ENCODE measurements around the gene UBE2K.
"Not testable (repeated sequence)": the region's sequence is repeated elsewhere in the genome, so short reads cannot be mapped to it uniquely, and the experiment has no call there.

UBE2K gene

GRCh38 chr4:39732728-39733127 is 34.8 kb downstream of the UBE2K start:
- no peak for DNase-seq

GRCh38 chr4:39739591-39739990 is 41.7 kb downstream of the UBE2K start:
- not testable (repeated sequence) for DNase-seq

GRCh38 chr4:39741401-39741800 is 43.5 kb downstream of the UBE2K start:
- DNase-seq = no peak

- DNase-seq = no peak
These were observed 48.0 kb downstream of the UBE2K start for GRCh38 chr4:39745920-39746319.

- no peak for DNase-seq
These were observed 52.3 kb downstream of the UBE2K start for GRCh38 chr4:39750216-39750615.

- no peak for DNase-seq
These were observed 56.4 kb downstream of the UBE2K start for GRCh38 chr4:39754309-39754708.

GRCh38 chr4:39756159-39756558 is 58.2 kb downstream of the UBE2K start:
- no peak for DNase-seq

GRCh38 chr4:39758176-39758575 is 60.2 kb downstream of the UBE2K start:
- no peak for DNase-seq

- no peak for DNase-seq
These were observed 61.6 kb downstream of the UBE2K start for GRCh38 chr4:39759569-39759968.

GRCh38 chr4:39761005-39761667 is 63.2 kb downstream of the UBE2K start:
- no peak for DNase-seq

GRCh38 chr4:39763714-39764572 is 66.0 kb downstream of the UBE2K start:
- no peak for DNase-seq

GRCh38 chr4:39770005-39770404 is 72.1 kb downstream of the UBE2K start:
- DNase-seq = no peak

- DNase-seq = no peak
These were observed 72.5 kb downstream of the UBE2K start for GRCh38 chr4:39770471-39770870.

- no peak for DNase-seq
These were observed 73.2 kb downstream of the UBE2K start for GRCh38 chr4:39770969-39771724.

- not testable (repeated sequence) for DNase-seq
These were observed 84.1 kb downstream of the UBE2K start for GRCh38 chr4:39781988-39782387.

GRCh38 chr4:39785083-39785482 is 87.1 kb downstream of the UBE2K start:
- no peak for DNase-seq

GRCh38 chr4:39786838-39787237 is 88.9 kb downstream of the UBE2K start:
- DNase-seq = no peak

GRCh38 chr4:39792128-39792527 is 94.2 kb downstream of the UBE2K start:
- DNase-seq = no peak

GRCh38 chr4:39792529-39792928 is 94.6 kb downstream of the UBE2K start:
- DNase-seq = no peak

GRCh38 chr4:39792976-39793375 is 95.0 kb downstream of the UBE2K start:
- DNase-seq = not testable (repeated sequence)

GRCh38 chr4:39802005-39802404 is 104.1 kb downstream of the UBE2K start:
- DNase-seq = no peak

- DNase-seq = no peak
These were observed 110.4 kb downstream of the UBE2K start for GRCh38 chr4:39808231-39808749.

- DNase-seq = no peak
These were observed 114.6 kb downstream of the UBE2K start for GRCh38 chr4:39812500-39812899.

All from activated effector memory CD4-positive, alpha-beta T cell treated with anti-CD3 and anti-CD28 coated beads, Interleukin-2, amount 50 U/mL, for 16 hours (primary cell).